HEK293 (cell line): ENCODE measurements around the gene INSIG2.

Source experiments
- CTCF ChIA-PET: fragments of 350-600 bp; formaldehyde crosslinking; extraction: SDS; loops from one replicate; lab custom pipeline; 2021; ENCODE audit warnings: antibody characterized with exemption; lab: Yijun Ruan, JAX
- POLR2A ChIA-PET: fragments of 300-600 bp; formaldehyde crosslinking; extraction: SDS; loops from one replicate; lab custom pipeline; 2020; ENCODE audit warnings: antibody characterized with exemption, inconsistent platforms; lab: Yijun Ruan, JAX
- H3K27ac ChIP-seq: fragments of 200-500 bp; sonication (Bioruptor generic); 2 replicates; pipeline ENCODE4 v1.5.1; 2014; ENCODE audit warnings: low read depth, low read length, control low read depth, inconsistent platforms; ENCODE audit errors: extremely low read depth
- H3K36me3 ChIP-seq, 2 experiments: fragments of 200-500 bp in 1 of 2; sonication (Bioruptor generic) in 1 of 2; 1 replicate in 1 of 2; 2 replicates in 1 of 2; pipeline ENCODE4 v1.5.1; 2014 to 2017; ENCODE audit warnings: inconsistent platforms in 2 of 2, low read length in 2 of 2; ENCODE audit not compliant: control insufficient read depth in 2 of 2, insufficient read depth in 1 of 2
- H3K4me1 ChIP-seq: fragments of 200-500 bp; sonication (Bioruptor generic); 2 replicates; pipeline ENCODE4 v1.5.1; 2014; ENCODE audit warnings: mild to moderate bottlenecking, low read length, inconsistent platforms; ENCODE audit not compliant: control insufficient read depth, insufficient read depth
- H3K4me3 ChIP-seq: 2 replicates; pipeline ENCODE4 v1.5.1; 2011; ENCODE audit warnings: low read depth, mild to moderate bottlenecking, control low read depth, low read length, moderate library complexity
- H3K9me3 ChIP-seq: fragments of 200-500 bp; sonication (Bioruptor generic); 2 replicates; pipeline ENCODE4 v1.5.1; 2014; ENCODE audit warnings: low read depth, low read length, inconsistent platforms; ENCODE audit not compliant: control insufficient read depth, insufficient read depth
- FEZF1 ChIP-seq: fragments of 450-650 bp; formaldehyde crosslinking; IDR thresholded peaks from 2 replicates; pipeline ENCODE4 v1.5.1; 2016; ENCODE audit warnings: missing biosample characterization, missing genetic modification characterization
- INSM2 ChIP-seq: fragments of 450-650 bp; formaldehyde crosslinking; IDR thresholded peaks from 2 replicates; pipeline ENCODE4 v1.5.1; 2016; ENCODE audit warnings: missing biosample characterization, missing genetic modification characterization
- KLF16 ChIP-seq: fragments of 450-650 bp; formaldehyde crosslinking; IDR thresholded peaks from 2 replicates; pipeline ENCODE4 v1.5.1; 2017; ENCODE audit warnings: missing biosample characterization, missing genetic modification characterization
- KLF8 ChIP-seq: fragments of 450-650 bp; formaldehyde crosslinking; IDR thresholded peaks from 2 replicates; pipeline ENCODE4 v1.5.1; 2016; ENCODE audit warnings: missing biosample characterization, missing genetic modification characterization
- PATZ1 ChIP-seq: fragments of 450-650 bp; formaldehyde crosslinking; IDR thresholded peaks from 2 replicates; pipeline ENCODE4 v1.5.1; 2016; ENCODE audit warnings: missing biosample characterization, missing genetic modification characterization
- RBAK ChIP-seq: fragments of 450-650 bp; formaldehyde crosslinking; IDR thresholded peaks from 2 replicates; pipeline ENCODE4 v1.5.1; 2016; ENCODE audit warnings: missing biosample characterization, missing genetic modification characterization
- SALL2 ChIP-seq: fragments of 450-650 bp; formaldehyde crosslinking; IDR thresholded peaks from 2 replicates; pipeline ENCODE4 v1.5.0; 2017; ENCODE audit warnings: missing biosample characterization, mild to moderate bottlenecking, missing genetic modification characterization, borderline replicate concordance
- SCRT2 ChIP-seq: fragments of 450-650 bp; formaldehyde crosslinking; IDR thresholded peaks from 2 replicates; pipeline ENCODE4 v1.5.1; 2016; ENCODE audit warnings: missing biosample characterization, missing genetic modification characterization
- YY2 ChIP-seq: fragments of 450-650 bp; formaldehyde crosslinking; IDR thresholded peaks from 2 replicates; pipeline ENCODE4 v1.5.1; 2016; ENCODE audit warnings: missing biosample characterization, missing genetic modification characterization
- ZBTB1 ChIP-seq: fragments of 450-650 bp; formaldehyde crosslinking; IDR thresholded peaks from 2 replicates; pipeline ENCODE4 v1.5.1; 2016; ENCODE audit warnings: missing biosample characterization, missing genetic modification characterization
- ZBTB20 ChIP-seq: fragments of 450-650 bp; formaldehyde crosslinking; IDR thresholded peaks from 2 replicates; pipeline ENCODE4 v1.5.1; 2016; ENCODE audit warnings: missing biosample characterization, missing genetic modification characterization
- ZBTB26 ChIP-seq: fragments of 450-650 bp; formaldehyde crosslinking; optimal IDR thresholded peaks from 2 replicates; pipeline ENCODE3; 2016; ENCODE audit warnings: missing biosample characterization, mild to moderate bottlenecking, missing genetic modification characterization
- ZBTB6 ChIP-seq: fragments of 450-650 bp; formaldehyde crosslinking; IDR thresholded peaks from 2 replicates; pipeline ENCODE4 v1.5.1; 2017; ENCODE audit warnings: missing biosample characterization, missing genetic modification characterization
- ZNF148 ChIP-seq: fragments of 450-650 bp; formaldehyde crosslinking; IDR thresholded peaks from 2 replicates; pipeline ENCODE4 v1.5.0; 2017; ENCODE audit warnings: missing biosample characterization, missing genetic modification characterization, borderline replicate concordance
- ZNF16 ChIP-seq: fragments of 450-650 bp; formaldehyde crosslinking; IDR thresholded peaks from 2 replicates; pipeline ENCODE4 v1.5.1; 2016; ENCODE audit warnings: low read depth, missing biosample characterization, missing genetic modification characterization
- ZNF19 ChIP-seq: fragments of 450-650 bp; formaldehyde crosslinking; IDR thresholded peaks from 2 replicates; pipeline ENCODE4; 2016; ENCODE audit warnings: missing biosample characterization, missing genetic modification characterization, low read depth
- ZNF26 ChIP-seq: fragments of 450-650 bp; formaldehyde crosslinking; IDR thresholded peaks from 2 replicates; pipeline ENCODE4 v1.5.1; 2016; ENCODE audit warnings: missing biosample characterization, missing genetic modification characterization
- ZNF433 ChIP-seq: fragments of 450-650 bp; formaldehyde crosslinking; IDR thresholded peaks from 2 replicates; pipeline ENCODE4 v1.5.1; 2016; ENCODE audit warnings: missing biosample characterization, missing genetic modification characterization, low read depth
- ZNF513 ChIP-seq: fragments of 450-650 bp; IDR thresholded peaks from 2 replicates; pipeline ENCODE4 v1.5.1; 2018; ENCODE audit warnings: missing biosample characterization, missing genetic modification characterization
- ZNF530 ChIP-seq: fragments of 450-650 bp; formaldehyde crosslinking; IDR thresholded peaks from 2 replicates; pipeline ENCODE4 v1.5.1; 2016; ENCODE audit warnings: low read depth, missing biosample characterization, missing genetic modification characterization
- ZNF639 ChIP-seq: fragments of 450-650 bp; formaldehyde crosslinking; IDR thresholded peaks from 2 replicates; pipeline ENCODE4 v1.5.1; 2016; ENCODE audit warnings: missing biosample characterization, missing genetic modification characterization
- ZNF768 ChIP-seq: fragments of 450-650 bp; formaldehyde crosslinking; IDR thresholded peaks from 2 replicates; pipeline ENCODE4 v1.5.1; 2018; ENCODE audit warnings: missing biosample characterization, mild to moderate bottlenecking, missing genetic modification characterization
- ZNF777 ChIP-seq: fragments of 450-650 bp; formaldehyde crosslinking; IDR thresholded peaks from 2 replicates; pipeline ENCODE4 v1.5.1; 2017; ENCODE audit warnings: missing biosample characterization, missing genetic modification characterization, borderline replicate concordance

Gene INSIG2

GRCh38 chr2:118056801-118057200 is 31.5 kb upstream of the INSIG2 start (continued):
- TF ChIP-seq ZBTB6 (tag by site-specific recombination) (no peak), ZNF19 (no peak), SALL2 (tag by site-specific recombination) (no peak), ZNF639 (tag by site-specific recombination) (no peak), ZNF768 (no peak), ZNF148 (no peak)

GRCh38 chr2:118058951-118059350 is 29.3 kb upstream of the INSIG2 start:
- Histone ChIP-seq H3K36me3 (no peaks in the 10 kb centered on the region), H3K4me1 (peaks cover 9% of the 10 kb centered on the region; the same call in 1 of the 2 replicates), H3K9me3 (no peaks in the 10 kb centered on the region), H3K4me3 (no peak overlapping the region), H3K27ac (no peak overlapping the region)
- POLR2A ChIA-PET, result no interaction called here
- CTCF ChIA-PET, result interaction anchor here (2.6 to 3.2 kb wide), 2 partner anchors 12 to 26 kb away, joined by 12 to 20 read pairs; no protein-coding TSS in a partner anchor
- TF ChIP-seq ZBTB26 (tag by site-specific recombination) (no peak), PATZ1 (tag by site-specific recombination) (no peak), ZBTB20 (no peak), ZNF777 (tag by site-specific recombination) (no peak), KLF8 (tag by site-specific recombination) (no peak), ZBTB1 (tag by site-specific recombination) (no peak), YY2 (tag by site-specific recombination) (no peak), ZNF513 (no peak), INSM2 (tag by site-specific recombination) (no peak), FEZF1 (tag by site-specific recombination) (no peak), ZNF530 (tag by site-specific recombination) (no peak), RBAK (no peak), ZNF433 (tag by site-specific recombination) (no peak), SCRT2 (no peak), KLF16 (no peak), ZNF26 (tag by site-specific recombination) (no peak), ZNF16 (tag by site-specific recombination) (no peak)
